Head of caudate nucleus (tissue), 42 donors: ENCODE measurements around the gene TRIM46.
"Not testable (repeated sequence)": the region's sequence is repeated elsewhere in the genome, so short reads cannot be mapped to it uniquely, and the experiment has no call there.

ENCODE experiments used
- DNase-seq, 42 donors: peaks; one replicate each; pipeline versions ENCODE4 v3.0.0 to v3.0.0-alpha.2; 2020 to 2021; ENCODE audit warnings: mixed read lengths in 7 of 42
- intact Hi-C: fragments of 100-400 bp; cut with DNase I; formaldehyde crosslinking; loops from one replicate; pipeline ENCODE4 v1.15.0; 2022

Gene TRIM46

GRCh38 chr1:155168105-155168445 lies 5.6 kb upstream of the TRIM46 start:
- not testable (repeated sequence) for DNase-seq
- intact Hi-C loops = loop anchor here (1.0 kb wide), 1 partner anchor 77 kb away; no protein-coding TSS in a partner anchor

GRCh38 chr1:155168456-155169210 lies 5.0 kb upstream of the TRIM46 start:
- peak in 2 of 42 donors; percentile 15 to 18 for DNase-seq
- intact Hi-C loops = loop anchor here (1.0 kb wide), 1 partner anchor 77 kb away; no protein-coding TSS in a partner anchor

DNA sequence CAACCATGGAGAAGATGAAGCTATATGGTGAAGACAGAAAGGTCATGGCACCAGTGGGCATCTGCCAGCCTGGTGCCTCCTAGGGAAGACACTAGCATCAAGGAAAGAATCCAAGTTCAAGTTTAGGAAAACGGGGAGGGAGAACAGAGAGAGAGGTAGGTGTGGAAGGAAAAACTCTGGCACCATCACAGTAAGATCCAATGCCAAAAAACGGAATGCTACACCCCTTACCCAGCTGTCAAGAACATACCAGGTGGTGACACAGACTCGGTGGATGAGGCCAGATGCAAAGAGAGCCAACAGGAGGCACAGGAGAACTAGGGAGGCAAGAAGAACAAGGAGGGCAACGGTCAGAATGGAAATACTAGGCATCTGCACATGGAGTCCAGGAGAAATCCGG lies 4.1 kb upstream of the TRIM46 start:
- peak in 1 of 42 donors; percentile 12 for DNase-seq
- intact Hi-C loops = no loop called here

- peak in 2 of 42 donors; percentile 1 to 16 for DNase-seq
- intact Hi-C loops = no loop called here
Measured at GRCh38 chr1:155170101-155170785, 3.4 kb upstream of the TRIM46 start.

- intact Hi-C loops = no loop called here
- peak in 4 of 42 donors; percentile 3 to 33 (median 20) for DNase-seq
Measured at GRCh38 chr1:155170806-155171205, 2.8 kb upstream of the TRIM46 start.

GRCh38 chr1:155171836-155172731 lies 1.6 kb upstream of the TRIM46 start:
- DNase-seq = peak in 4 of 42 donors; percentile 6 to 34 (median 16)
- intact Hi-C loops = loop anchor here (2.0 kb wide), 1 partner anchor 45 kb away; the partner anchor contains the start of gene EFNA1

- DNase-seq = peak; percentile 89 to 98 (median 96)
- intact Hi-C loops = loop anchor here (2.0 kb wide), 1 partner anchor 46 kb away; the partner anchor contains the start of gene EFNA1
Measured at GRCh38 chr1:155172732-155173477, 744 bp upstream of the TRIM46 start, which contains the start of gene KRTCAP2. KRTCAP2 (minus strand) TSS chr1:155173304; CDS start chr1:155173224, 80 bp downstream.

DNA sequence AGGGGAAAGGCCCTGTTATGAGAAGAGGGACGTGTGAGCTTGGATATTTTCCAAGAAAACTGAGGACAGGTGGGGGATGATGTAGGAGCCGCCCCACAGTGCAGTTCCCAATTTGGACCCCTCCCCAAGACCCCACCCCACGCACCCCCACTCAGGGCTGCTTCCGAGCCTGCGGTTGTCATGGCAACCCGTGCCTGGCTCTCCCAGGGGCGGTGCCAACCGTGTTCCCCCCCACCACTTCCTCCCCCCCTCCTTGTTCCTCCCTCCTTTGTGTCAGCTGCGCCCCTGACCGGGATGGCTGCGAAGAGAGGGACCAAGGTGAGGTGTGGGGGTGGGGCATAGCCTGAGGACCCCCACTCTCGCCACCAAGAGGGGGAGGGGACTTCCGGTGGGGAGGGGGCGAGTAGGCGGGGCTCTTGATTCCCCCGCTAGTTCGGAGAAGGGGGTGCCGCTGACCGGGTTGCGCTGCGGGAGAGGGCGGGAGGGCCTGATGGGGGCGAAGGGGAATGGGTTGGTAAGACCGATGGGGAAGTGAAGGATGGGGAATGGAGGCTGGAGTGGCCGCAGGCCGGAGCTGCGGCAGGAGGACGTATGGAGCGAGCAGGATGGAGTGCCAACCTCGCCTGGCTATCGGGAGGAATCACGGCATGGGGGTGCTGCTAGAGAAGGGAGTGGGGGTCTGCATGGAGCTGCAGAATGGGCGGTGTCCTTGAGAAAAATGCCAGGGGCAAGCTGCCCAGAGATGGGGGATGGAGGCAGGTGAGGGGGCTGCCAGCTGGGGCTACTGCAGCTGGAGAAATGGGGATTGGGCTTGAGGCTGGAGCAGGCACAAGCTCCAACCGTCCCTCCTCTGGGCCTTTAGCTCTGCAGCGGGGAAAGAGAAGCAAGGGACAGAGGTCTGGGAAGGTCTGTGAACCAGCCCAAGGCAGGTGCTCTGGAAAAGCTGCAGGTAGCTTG lies 953 bp downstream of the TRIM46 start:
- intact Hi-C loops = no loop called here
- DNase-seq = peak; percentile 42 to 85 (median 70)

GRCh38 chr1:155175281-155175926 lies 1.8 kb downstream of the TRIM46 start:
- peak in 10 of 42 donors; percentile 8 to 41 (median 25) for DNase-seq
- intact Hi-C loops = no loop called here

GRCh38 chr1:155175927-155176371 lies 2.3 kb downstream of the TRIM46 start:
- DNase-seq = peak in 36 of 42 donors; percentile 12 to 76 (median 52)
- intact Hi-C loops = no loop called here

GRCh38 chr1:155176544-155177071 lies 3.0 kb downstream of the TRIM46 start:
- DNase-seq = peak; percentile 68 to 96 (median 90)
- intact Hi-C loops = no loop called here

GRCh38 chr1:155177192-155177917 lies 3.7 kb downstream of the TRIM46 start:
- intact Hi-C loops = no loop called here
- DNase-seq = peak in 13 of 42 donors; percentile 2 to 34 (median 15)

DNA sequence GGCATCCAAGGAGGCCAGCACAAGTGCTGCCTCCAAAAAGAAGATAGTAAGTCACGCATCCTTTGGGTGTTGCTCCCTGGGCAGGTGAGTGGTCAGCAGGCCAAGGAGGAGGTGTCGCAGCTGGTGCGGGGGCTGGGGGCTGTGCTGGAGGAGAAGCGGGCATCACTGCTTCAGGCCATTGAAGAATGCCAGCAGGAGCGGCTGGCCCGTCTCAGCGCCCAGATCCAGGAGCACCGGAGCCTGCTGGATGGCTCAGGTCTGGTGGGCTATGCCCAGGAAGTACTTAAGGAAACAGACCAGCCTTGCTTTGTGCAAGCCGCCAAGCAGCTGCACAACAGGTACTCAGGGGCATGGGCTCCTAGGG lies 4.3 kb downstream of the TRIM46 start:
- intact Hi-C loops = no loop called here
- DNase-seq = peak in 9 of 42 donors; percentile 1 to 22 (median 10)

DNA sequence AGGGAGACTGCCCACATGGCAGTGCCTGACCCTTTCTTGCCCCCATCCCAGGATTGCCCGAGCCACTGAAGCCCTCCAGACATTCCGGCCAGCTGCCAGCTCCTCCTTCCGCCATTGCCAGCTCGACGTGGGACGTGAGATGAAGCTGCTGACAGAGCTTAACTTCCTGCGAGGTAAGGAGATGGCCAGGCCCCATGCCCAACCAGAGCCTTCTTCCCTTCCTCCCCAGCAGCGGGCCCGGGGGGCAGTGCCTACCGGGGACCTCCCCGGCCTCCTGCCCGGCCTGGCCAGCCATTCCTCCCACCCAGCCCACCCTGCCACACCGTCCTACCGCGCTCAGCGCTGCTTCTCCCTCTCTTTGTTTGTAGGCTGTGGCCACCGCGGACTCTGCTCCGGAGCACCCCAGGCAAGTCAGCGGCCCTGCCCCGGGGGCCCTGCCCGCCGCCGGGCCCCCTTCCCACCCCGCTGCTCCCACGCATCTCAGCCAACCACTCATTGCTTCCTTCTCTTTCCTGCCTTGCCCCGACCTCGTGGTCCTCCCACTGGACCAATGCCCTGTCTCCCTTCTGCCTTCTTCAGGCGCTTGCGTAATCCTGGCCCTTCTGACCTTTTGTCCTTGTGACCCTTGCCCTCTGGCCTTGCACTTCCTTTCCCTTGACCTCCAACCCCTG lies 4.9 kb downstream of the TRIM46 start:
- intact Hi-C loops = no loop called here

More for the DNA sequence above, 4.9 kb downstream of the TRIM46 start:
- DNase-seq = peak in 12 of 42 donors; percentile 2 to 32 (median 11)
